GM20000 (cell line): Measurements from ENCODE around the gene NOL8.

Experiments
- DNase-seq: peaks from one replicate; pipeline ENCODE4 v3.0.0; 2012; ENCODE audit warnings: low spot score
- TF ChIP-seq, protein P1 (sequence below): IDR thresholded peaks from 2 replicates; pipeline ENCODE4 v1.5.1; 2012; ENCODE audit warnings: mild to moderate bottlenecking, control low read depth; ENCODE audit errors: extremely low read depth, missing control alignments

Gene NOL8

GRCh38 chr9:92325269-92325990 lies at the start of gene NOL8, which contains the start of gene CENPP:
Gene NOL8, minus strand, starts transcription at chr9:92325350. Its CDS starts 1,189 bp downstream, at chr9:92324161.
Gene CENPP, plus strand, starts transcription at chr9:92325953.
- DNase-seq = peak; percentile 91
- TF ChIP-seq, protein P1, sequence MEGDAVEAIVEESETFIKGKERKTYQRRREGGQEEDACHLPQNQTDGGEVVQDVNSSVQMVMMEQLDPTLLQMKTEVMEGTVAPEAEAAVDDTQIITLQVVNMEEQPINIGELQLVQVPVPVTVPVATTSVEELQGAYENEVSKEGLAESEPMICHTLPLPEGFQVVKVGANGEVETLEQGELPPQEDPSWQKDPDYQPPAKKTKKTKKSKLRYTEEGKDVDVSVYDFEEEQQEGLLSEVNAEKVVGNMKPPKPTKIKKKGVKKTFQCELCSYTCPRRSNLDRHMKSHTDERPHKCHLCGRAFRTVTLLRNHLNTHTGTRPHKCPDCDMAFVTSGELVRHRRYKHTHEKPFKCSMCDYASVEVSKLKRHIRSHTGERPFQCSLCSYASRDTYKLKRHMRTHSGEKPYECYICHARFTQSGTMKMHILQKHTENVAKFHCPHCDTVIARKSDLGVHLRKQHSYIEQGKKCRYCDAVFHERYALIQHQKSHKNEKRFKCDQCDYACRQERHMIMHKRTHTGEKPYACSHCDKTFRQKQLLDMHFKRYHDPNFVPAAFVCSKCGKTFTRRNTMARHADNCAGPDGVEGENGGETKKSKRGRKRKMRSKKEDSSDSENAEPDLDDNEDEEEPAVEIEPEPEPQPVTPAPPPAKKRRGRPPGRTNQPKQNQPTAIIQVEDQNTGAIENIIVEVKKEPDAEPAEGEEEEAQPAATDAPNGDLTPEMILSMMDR = no peak

GRCh38 chr9:92373167-92373566 lies 48.0 kb upstream of the NOL8 start:
- DNase-seq = no peak
- TF ChIP-seq, protein P1 = no peak

DNA sequence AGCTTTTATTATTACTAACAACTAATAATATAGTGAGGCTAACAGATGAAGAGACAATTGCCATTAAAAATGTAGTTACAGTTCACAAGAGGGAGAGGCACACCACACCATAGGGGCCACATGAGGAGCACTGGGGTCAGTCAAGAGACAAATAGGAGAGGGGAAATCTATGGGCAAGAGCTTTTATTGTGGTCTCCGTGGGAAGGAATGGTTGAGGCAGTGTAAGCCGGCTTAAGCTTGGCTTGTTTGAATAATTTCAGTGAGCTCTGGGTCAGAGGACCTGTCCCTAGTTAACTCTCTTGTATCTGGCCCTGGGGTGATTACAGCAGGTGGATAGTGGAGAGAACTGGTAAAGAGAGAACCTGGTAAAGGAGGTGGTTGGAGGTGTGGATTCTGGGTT lies 43.9 kb upstream of the NOL8 start:
- no peak for DNase-seq
- TF ChIP-seq, protein P1 = no peak

- DNase-seq = no peak
- TF ChIP-seq, protein P1 = no peak
These were observed 34.9 kb upstream of the NOL8 start for GRCh38 chr9:92360083-92360482.

GRCh38 chr9:92359394-92359995 lies 34.3 kb upstream of the NOL8 start:
- TF ChIP-seq, protein P1 = no peak
- DNase-seq = no peak

DNA sequence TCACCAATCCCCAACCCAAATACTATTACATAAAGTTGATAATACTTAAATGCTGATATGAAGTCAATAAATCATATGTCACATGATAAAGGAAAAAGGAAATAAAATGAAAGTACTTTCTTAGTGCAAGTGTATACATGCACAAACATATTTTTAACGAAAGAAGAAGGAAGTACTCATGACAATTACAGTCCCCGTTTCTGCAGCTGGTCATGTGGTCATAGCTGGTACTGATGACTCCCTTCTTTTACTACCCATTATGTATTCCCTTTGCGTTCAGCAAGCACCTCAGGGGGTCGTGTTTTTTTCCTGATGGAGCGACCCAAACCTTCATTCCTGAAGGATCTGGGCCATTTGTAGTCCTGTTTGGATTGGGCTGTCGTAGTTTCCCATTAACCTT lies 27.9 kb upstream of the NOL8 start:
- no peak for DNase-seq
- TF ChIP-seq, protein P1 = no peak

- no peak for DNase-seq
- TF ChIP-seq, protein P1 = no peak
These were observed 25.6 kb upstream of the NOL8 start for GRCh38 chr9:92350740-92351133.
